ENCODE data around the gene SUB1.

Gene SUB1

DNA sequence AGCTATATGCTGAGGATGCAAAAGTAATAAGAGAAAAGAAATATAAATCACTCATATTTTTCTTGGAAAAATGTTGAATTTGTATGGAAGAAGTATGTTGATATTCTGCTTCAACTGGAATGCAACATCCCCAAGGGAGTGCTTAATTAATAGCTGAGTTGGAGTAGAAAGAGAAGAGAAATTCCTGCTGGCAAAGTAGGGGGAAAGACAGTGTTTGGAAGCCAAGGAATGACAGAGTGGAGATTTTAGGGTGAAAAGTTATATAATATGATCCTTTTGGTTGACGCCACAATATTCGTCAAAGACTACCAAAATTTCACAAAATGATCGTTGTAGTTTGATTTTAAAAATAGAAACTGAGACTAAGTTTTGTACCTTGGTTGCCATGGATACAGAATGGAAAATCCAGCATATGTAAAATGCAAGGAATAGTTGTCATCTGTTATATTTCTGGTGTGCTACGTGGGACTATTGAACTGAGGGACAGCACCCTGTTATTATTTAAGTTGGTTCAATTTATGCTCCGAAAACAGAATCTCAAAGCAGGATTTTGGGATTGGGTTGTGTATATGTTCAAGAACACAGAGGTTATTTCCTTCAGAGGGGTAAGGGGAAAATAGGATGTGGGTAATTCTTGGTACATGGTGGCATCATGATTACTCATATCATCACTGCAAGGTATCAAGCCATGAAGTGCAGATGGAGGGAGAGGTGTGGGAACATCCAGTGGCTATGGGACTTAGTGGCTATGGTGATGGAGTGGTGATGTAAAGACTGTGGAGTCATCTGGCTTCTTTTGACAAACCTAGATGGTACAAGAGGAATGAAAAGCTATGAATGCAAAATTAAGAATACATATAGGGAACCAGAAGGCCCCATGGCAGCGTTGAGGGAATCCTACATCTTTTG lies 61.0 kb downstream of the SUB1 start:
- DNase-seq: no peak

DNA sequence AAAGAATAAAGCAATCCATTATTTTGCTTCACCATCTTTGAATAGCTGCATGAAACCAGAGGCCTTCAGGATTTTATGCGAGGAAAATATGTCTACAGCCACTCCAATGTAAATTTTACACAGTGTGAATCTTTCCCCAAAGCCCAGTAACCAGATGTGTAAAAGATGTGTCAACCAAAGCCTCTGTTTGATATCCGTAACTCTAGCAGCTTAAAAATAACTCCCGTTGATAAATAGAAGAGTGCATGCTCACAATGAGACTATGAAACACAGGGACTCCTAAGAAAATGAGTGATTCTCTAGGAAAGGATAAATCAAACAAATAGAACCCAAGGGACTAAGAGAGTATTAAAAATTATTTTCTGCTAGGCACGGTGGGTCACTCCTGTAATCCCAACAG lies 65.7 kb downstream of the SUB1 start:
- no peak for DNase-seq

DNA sequence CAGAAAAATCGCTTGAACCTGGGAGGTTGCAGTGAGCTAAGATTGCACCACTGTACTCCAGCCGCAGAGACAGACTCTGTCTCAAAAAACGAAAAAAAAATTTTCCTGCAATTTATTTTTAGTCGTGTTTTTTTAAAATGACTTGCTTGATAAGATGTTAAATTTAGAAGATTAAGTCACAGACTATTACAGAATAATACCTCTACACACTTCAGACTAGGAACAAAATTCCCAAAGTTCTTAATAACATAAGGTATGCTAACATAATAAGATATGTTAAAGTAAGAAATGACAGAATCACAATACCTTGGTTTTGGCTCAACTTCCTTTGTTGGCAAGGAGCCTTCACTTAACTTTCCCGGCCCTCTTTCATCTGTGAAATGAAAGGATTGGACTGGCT lies 66.3 kb downstream of the SUB1 start:
- DNase-seq: no peak
